H9 (cell line): ENCODE measurements around the gene HMG20B. TPM values are rescaled to one million over a fixed set of nuclear protein-coding genes. Genes with fewer than 3 reads are reported as not detected.

Experiments
- DNase-seq: peaks from one replicate; pipeline ENCODE4 v3.0.0-alpha.2; 2017
- H2AFZ ChIP-seq: one replicate; pipeline ENCODE4 v1.6.1; 2013; ENCODE audit warnings: mild to moderate bottlenecking, low read length, control low read depth, moderate library complexity
- H2AK5ac ChIP-seq: 2 replicates; pipeline ENCODE4 v1.6.1; 2013; ENCODE audit warnings: low read length, control low read depth, mixed read lengths; ENCODE audit not compliant: insufficient read length
- H2BK120ac ChIP-seq: one replicate; pipeline ENCODE4 v1.6.1; 2013; ENCODE audit warnings: low read depth, mild to moderate bottlenecking, low read length, control low read depth, inconsistent platforms; ENCODE audit not compliant: poor library complexity, severe bottlenecking
- H2BK12ac ChIP-seq: 2 replicates; pipeline ENCODE4 v1.6.1; 2013; ENCODE audit warnings: low read length, control low read depth, mixed read lengths, low read depth; ENCODE audit not compliant: insufficient read length
- H2BK15ac ChIP-seq: 2 replicates; pipeline ENCODE4 v1.6.1; 2013; ENCODE audit warnings: low read depth, low read length, control low read depth
- H2BK20ac ChIP-seq: one replicate; pipeline ENCODE4 v1.6.1; 2013; ENCODE audit warnings: low read depth, mild to moderate bottlenecking, low read length, control low read depth, inconsistent platforms; ENCODE audit not compliant: poor library complexity, severe bottlenecking
- H2BK5ac ChIP-seq: 2 replicates; pipeline ENCODE4 v1.6.1; 2013; ENCODE audit warnings: low read length, control low read depth, mixed read lengths; ENCODE audit not compliant: insufficient read length
- H3K14ac ChIP-seq: 2 replicates; pipeline ENCODE4 v1.6.1; 2013; ENCODE audit warnings: low read length, control low read depth; ENCODE audit not compliant: insufficient read depth
- H3K18ac ChIP-seq: 2 replicates; pipeline ENCODE4 v1.6.1; 2013; ENCODE audit warnings: low read depth, mild to moderate bottlenecking, mixed read lengths, low read length, control low read depth; ENCODE audit not compliant: insufficient read length
- H3K23ac ChIP-seq: 2 replicates; pipeline ENCODE4 v1.6.1; 2013; ENCODE audit warnings: low read length, control low read depth, mixed read lengths, low read depth; ENCODE audit not compliant: insufficient read length
- H3K23me2 ChIP-seq: 2 replicates; pipeline ENCODE4 v1.6.1; 2013; ENCODE audit warnings: low read depth, mild to moderate bottlenecking, mixed read lengths, low read length, control low read depth; ENCODE audit not compliant: insufficient read length, poor library complexity, severe bottlenecking
- H3K27ac ChIP-seq: 2 replicates; pipeline ENCODE4 v1.5.1; 2013; ENCODE audit warnings: low read length, control low read depth, mixed read lengths, low read depth; ENCODE audit not compliant: insufficient read length
- H3K27me3 ChIP-seq: 2 replicates; pipeline ENCODE4 v1.6.1; 2013; ENCODE audit warnings: low read length, control low read depth, inconsistent platforms; ENCODE audit not compliant: insufficient read depth
- H3K4ac ChIP-seq: 2 replicates; pipeline ENCODE4 v1.6.1; 2013; ENCODE audit warnings: low read depth, mild to moderate bottlenecking, control low read depth, inconsistent platforms, low read length, moderate library complexity
- H3K4me1 ChIP-seq: 2 replicates; pipeline ENCODE4 v1.6.1; 2013; ENCODE audit warnings: low read length, control low read depth, inconsistent platforms; ENCODE audit not compliant: insufficient read depth
- H3K4me2 ChIP-seq: 2 replicates; pipeline ENCODE4 v1.6.1; 2013; ENCODE audit warnings: low read length, control low read depth, mixed read lengths; ENCODE audit not compliant: insufficient read length, insufficient read depth
- H3K56ac ChIP-seq: 2 replicates; pipeline ENCODE4 v1.6.1; 2013; ENCODE audit warnings: low read depth, mild to moderate bottlenecking, mixed read lengths, low read length, control low read depth; ENCODE audit not compliant: insufficient read length
- H3K79me1 ChIP-seq: 2 replicates; pipeline ENCODE4 v1.6.1; 2013; ENCODE audit warnings: low read depth, mild to moderate bottlenecking, moderate library complexity, low read length, control low read depth, inconsistent platforms; ENCODE audit not compliant: insufficient read depth, poor library complexity, severe bottlenecking
- H3K79me2 ChIP-seq: 2 replicates; pipeline ENCODE4 v1.6.1; 2013; ENCODE audit warnings: low read length, control low read depth, inconsistent platforms; ENCODE audit not compliant: insufficient read depth
- H3K9ac ChIP-seq: 2 replicates; pipeline ENCODE4 v1.6.1; 2013; ENCODE audit warnings: low read length, control low read depth, mixed read lengths; ENCODE audit not compliant: insufficient read length; ENCODE audit errors: extremely low read depth
- H3K9me3 ChIP-seq: one replicate; pipeline ENCODE4 v1.6.1; 2013; ENCODE audit warnings: low read depth, low read length, inconsistent platforms; ENCODE audit not compliant: control insufficient read depth
- H3T11ph ChIP-seq: one replicate; pipeline ENCODE4 v1.6.1; 2013; ENCODE audit warnings: mild to moderate bottlenecking, low read length, control low read depth, inconsistent platforms
- H4K20me1 ChIP-seq: one replicate; pipeline ENCODE4 v1.6.1; 2013; ENCODE audit not compliant: control insufficient read depth, insufficient read length, insufficient read depth
- H4K5ac ChIP-seq: 2 replicates; pipeline ENCODE4 v1.6.1; 2013; ENCODE audit warnings: low read depth, mild to moderate bottlenecking, mixed read lengths, low read length, control low read depth; ENCODE audit not compliant: insufficient read length
- H4K8ac ChIP-seq: replicated peaks from 2 replicates; pipeline ENCODE4 v1.6.1; 2013; ENCODE audit warnings: low read length, control low read depth, mixed read lengths, low read depth; ENCODE audit not compliant: insufficient read length
- H4K91ac ChIP-seq: 2 replicates; pipeline ENCODE4 v1.6.1; 2013; ENCODE audit warnings: low read depth, mild to moderate bottlenecking, moderate library complexity, mixed read lengths, low read length, control low read depth; ENCODE audit not compliant: insufficient read length
- H3K27ac Mint-ChIP-seq, 3 experiments: 2 replicates in 2 of 3; 3 replicates in 1 of 3; pipeline ENCODE4 v1.8.0; 2020 to 2021; ENCODE audit warnings: mixed read lengths in 3 of 3, mild to moderate bottlenecking in 1 of 3, moderate library complexity in 1 of 3
- H3K27me3 Mint-ChIP-seq: 2 replicates; pipeline ENCODE4 v1.8.0; 2021; ENCODE audit warnings: low read depth, mild to moderate bottlenecking, moderate library complexity, mixed read lengths
- H3K36me3 Mint-ChIP-seq, 3 experiments: 2 replicates in 2 of 3; 3 replicates in 1 of 3; pipeline ENCODE4 v1.8.0; 2020 to 2021; ENCODE audit warnings: low read depth in 3 of 3, mixed read lengths in 3 of 3; ENCODE audit not compliant: insufficient read depth in 1 of 3
- H3K4me1 Mint-ChIP-seq, 2 experiments: 2 replicates each; pipeline ENCODE4 v1.8.0; 2020; ENCODE audit warnings: mixed read lengths in 2 of 2
- H3K4me3 Mint-ChIP-seq, 2 experiments: 2 replicates in 1 of 2; 3 replicates in 1 of 2; pipeline ENCODE4 v1.8.0; 2020 to 2021; ENCODE audit warnings: mild to moderate bottlenecking in 2 of 2, mixed read lengths in 2 of 2, moderate library complexity in 1 of 2
- H3K9me3 Mint-ChIP-seq, 2 experiments: 2 replicates in 1 of 2; 3 replicates in 1 of 2; pipeline ENCODE4 v1.8.0; 2020; ENCODE audit warnings: mild to moderate bottlenecking in 2 of 2, mixed read lengths in 2 of 2, moderate library complexity in 1 of 2
- WGBS: extraction: QIAGEN DNeasy Blood & Tissue Kit; methylation state at CpG from one replicate; pipeline ENCODE4 v1.1.7; 2013; ENCODE audit warnings: missing lambda C conversion rate, low lambda C conversion rate, mixed read lengths; ENCODE audit not compliant: insufficient read length; ENCODE audit errors: extremely low coverage; 5-methylcytosine and 5-hydroxymethylcytosine counted together
- total RNA-seq: library from RNA; stranded (reverse); gene quantifications from 2 replicates; pipeline ENCODE4 v1.2.1, GENCODE V29; 2021
- TF ChIP-seq, protein P1 (sequence below): fragments of 200-600 bp; sonication (generic); conservative IDR thresholded peaks from 3 replicates; pipeline ENCODE4 v1.8.0; 2021; ENCODE audit warnings: antibody characterized with exemption, mild to moderate bottlenecking

The HMG20B gene
- total RNA-seq, 1 experiment from 2014 or later, result 58.1 TPM

DNA sequence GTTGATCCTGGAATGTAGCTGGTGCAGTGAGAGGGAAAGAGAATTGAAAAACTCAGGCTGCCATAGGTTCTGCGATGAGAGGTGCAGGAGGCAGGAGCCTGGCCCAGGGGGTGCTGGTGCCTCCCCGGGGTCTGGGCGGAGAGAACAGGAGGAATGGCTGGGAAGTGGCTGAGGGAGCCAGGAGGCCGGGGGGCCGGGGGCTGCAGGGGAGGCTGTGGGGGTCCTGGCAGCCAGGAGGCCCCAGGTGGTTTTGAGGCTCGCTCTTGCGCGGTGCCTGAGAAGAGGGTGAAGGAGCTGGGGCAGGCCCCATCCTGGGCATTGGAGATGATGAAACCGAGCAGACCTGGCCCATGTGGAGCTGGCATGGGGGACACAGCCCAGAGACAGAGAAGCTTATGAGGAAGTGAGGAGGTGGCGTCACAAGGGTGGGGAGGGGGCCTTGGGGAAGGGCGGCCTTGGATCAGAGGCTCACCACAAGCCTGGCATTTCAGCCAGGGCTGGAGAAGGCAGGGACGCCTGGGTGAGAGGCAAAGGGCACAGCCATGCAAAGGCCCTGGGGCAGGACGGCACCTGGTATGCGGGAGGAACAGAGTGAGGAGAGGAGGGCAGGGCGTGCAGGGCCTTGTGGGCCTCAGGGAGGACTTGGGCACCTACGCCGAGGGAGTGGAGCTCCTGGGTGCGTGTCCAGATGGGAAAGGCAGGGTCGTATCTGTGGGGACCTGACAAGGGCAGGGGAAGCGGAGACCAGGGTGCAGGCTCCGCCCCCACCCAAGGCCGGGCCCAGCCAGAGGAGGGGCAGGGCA lies 35.1 kb upstream of the HMG20B start:
- Histone ChIP-seq H4K20me1 (no peaks in the 10 kb centered on the region), H4K5ac (no peak overlapping the region), H2BK120ac (no peak overlapping the region), H2BK15ac (no peak overlapping the region), H3K4me1 (no peaks in the 10 kb centered on the region), H3K9me3 (no peaks in the 10 kb centered on the region), H3K18ac (no peak overlapping the region), H3T11ph (no peak overlapping the region), H3K79me2 (no peaks in the 10 kb centered on the region), H3K14ac (no peak overlapping the region), H3K23ac (no peak overlapping the region), H2AFZ (no peak overlapping the region), H3K23me2 (no peaks in the 10 kb centered on the region), H3K27ac (no peak overlapping the region), H3K4ac (no peak overlapping the region), H2BK12ac (no peak overlapping the region), H3K9ac (no peak overlapping the region), H3K4me2 (no peak overlapping the region), H3K56ac (no peak overlapping the region), H3K79me1 (no peaks in the 10 kb centered on the region), H4K8ac (no peak overlapping the region), H3K27me3 (no peaks in the 10 kb centered on the region), H2BK5ac (no peak overlapping the region), H2BK20ac (no peak overlapping the region), H4K91ac (no peak overlapping the region), H2AK5ac (no peak overlapping the region)
- peaks cover 13 to 47% (median 45%) of the 10 kb centered on the region in 3 experiments; a peak in 6 of 7 replicates for H3K36me3 Mint-ChIP-seq
- H3K27me3 Mint-ChIP-seq, result no peaks in the 10 kb centered on the region; the same call in 1 of the 2 replicates
- TF ChIP-seq, protein P1, sequence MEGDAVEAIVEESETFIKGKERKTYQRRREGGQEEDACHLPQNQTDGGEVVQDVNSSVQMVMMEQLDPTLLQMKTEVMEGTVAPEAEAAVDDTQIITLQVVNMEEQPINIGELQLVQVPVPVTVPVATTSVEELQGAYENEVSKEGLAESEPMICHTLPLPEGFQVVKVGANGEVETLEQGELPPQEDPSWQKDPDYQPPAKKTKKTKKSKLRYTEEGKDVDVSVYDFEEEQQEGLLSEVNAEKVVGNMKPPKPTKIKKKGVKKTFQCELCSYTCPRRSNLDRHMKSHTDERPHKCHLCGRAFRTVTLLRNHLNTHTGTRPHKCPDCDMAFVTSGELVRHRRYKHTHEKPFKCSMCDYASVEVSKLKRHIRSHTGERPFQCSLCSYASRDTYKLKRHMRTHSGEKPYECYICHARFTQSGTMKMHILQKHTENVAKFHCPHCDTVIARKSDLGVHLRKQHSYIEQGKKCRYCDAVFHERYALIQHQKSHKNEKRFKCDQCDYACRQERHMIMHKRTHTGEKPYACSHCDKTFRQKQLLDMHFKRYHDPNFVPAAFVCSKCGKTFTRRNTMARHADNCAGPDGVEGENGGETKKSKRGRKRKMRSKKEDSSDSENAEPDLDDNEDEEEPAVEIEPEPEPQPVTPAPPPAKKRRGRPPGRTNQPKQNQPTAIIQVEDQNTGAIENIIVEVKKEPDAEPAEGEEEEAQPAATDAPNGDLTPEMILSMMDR, result no peak
- H3K9me3 Mint-ChIP-seq, result no peaks in the 10 kb centered on the region
- no peak overlapping the region for H3K4me3 Mint-ChIP-seq
- DNase-seq, result no peak
- H3K4me1 Mint-ChIP-seq, result peaks cover 6 to 14% of the 10 kb centered on the region in 2 experiments; a peak in 3 of 4 replicates
- no CpG with 5 or more reads among the region's 22 CpGs for WGBS
- H3K27ac Mint-ChIP-seq, result 0 out of 7 replicates have a peak overlapping the region, but pooled peaks of 1 of the 3 experiments have one; percentile 64
